ENCODE measurements around the gene ZNF512. TPM values are rescaled to one million over a fixed set of nuclear protein-coding genes. Genes with fewer than 3 reads are reported as not detected.

The ZNF512 gene
- total and polyA plus RNA-seq, 2 of the 13 experiments (the other 11 are each of a cell fraction or from before 2014, with no cell fraction given) = 29.8 to 31.0 TPM

DNA sequence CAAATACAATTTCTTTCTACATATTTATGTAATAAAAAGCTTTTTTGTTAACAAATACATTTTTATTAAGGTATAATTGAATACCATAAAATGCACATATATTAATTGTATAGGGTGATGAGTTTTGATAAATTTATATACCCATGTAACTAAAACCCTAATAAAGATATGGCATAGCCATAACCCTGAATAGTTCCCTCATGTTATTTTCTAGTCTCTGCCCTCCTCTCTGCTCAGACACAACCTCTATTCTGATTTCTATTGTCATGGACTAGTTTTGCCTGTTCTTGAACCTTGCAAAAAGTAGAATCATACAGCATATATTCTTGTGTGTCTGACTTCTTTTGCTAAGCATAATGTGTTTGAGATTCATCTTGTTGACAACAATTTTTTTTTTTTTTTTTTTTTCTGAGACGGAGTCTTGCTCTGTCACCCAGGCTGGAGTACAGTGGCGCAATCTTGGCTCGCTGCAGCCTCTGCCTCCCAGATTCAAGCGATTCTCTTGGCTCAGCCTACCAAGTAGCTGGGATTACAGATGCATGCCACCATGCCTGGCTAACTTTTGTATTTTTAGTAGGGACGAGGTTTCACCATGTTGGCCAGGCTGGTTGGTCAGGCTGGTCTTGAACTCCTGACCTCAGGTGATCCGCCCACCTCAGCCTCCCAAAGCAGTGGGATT lies 38.6 kb upstream of the ZNF512 start:
- Histone ChIP-seq H4K20me1 (ENCODE audit: insufficient read depth, low read length) (no peaks in the 10 kb centered on the region), H3K27me3 (ENCODE audit: control insufficient read depth in 1 of 2, insufficient read depth in 2 of 2, low read length in 2 of 2) (no peaks in the 10 kb centered on the region), H2AFZ (ENCODE audit: low read length) (no peak overlapping the region), H3K9ac (ENCODE audit: insufficient read depth, low read depth, low read length) (no peak overlapping the region), H3K36me3 (replicated peaks in 1 of 2; ENCODE audit: control insufficient read depth in 1 of 2, insufficient read depth in 2 of 2, low read length in 2 of 2) (no peaks in the 10 kb centered on the region), H3K4me3 (replicated peaks in 1 of 3; ENCODE audit: insufficient read depth in 1 of 3, low read depth in 2 of 3, low read length in 3 of 3) (no peak overlapping the region), H3K79me2 (ENCODE audit: insufficient read depth, low read length) (no peaks in the 10 kb centered on the region), H3K4me2 (ENCODE audit: low read depth, low read length) (no peak overlapping the region), H3K4me1 (ENCODE audit: insufficient read depth, low read length) (peaks cover 5% of the 10 kb centered on the region), H3K27ac (ENCODE audit: extremely low read length, insufficient read depth, low read length) (no peak overlapping the region), H3K9me3 (ENCODE audit: low read length) (no peaks in the 10 kb centered on the region)
- no peak for DNase-seq (ENCODE audit: low spot score)
- POLR2A ChIA-PET = no interaction called here
- no peak for FAIRE-seq
- BruUV-seq (replicated peaks) = no TSS peak
- ATAC-seq = no peak
- 67% methylated on average over 6 of the region's 6 CpGs for WGBS (ENCODE audit: low lambda C conversion rate)
- intact Hi-C loops (cut with micrococcal nuclease; ENCODE audit: unreplicated experiment) = no loop called here
- in situ Hi-C loops (cut with HindIII; ENCODE audit: extremely low pct_ligation_motif_present, low pct_unique_long_range_greater_than_20kb) = no loop called here
- TF ChIP-seq, protein P1, sequence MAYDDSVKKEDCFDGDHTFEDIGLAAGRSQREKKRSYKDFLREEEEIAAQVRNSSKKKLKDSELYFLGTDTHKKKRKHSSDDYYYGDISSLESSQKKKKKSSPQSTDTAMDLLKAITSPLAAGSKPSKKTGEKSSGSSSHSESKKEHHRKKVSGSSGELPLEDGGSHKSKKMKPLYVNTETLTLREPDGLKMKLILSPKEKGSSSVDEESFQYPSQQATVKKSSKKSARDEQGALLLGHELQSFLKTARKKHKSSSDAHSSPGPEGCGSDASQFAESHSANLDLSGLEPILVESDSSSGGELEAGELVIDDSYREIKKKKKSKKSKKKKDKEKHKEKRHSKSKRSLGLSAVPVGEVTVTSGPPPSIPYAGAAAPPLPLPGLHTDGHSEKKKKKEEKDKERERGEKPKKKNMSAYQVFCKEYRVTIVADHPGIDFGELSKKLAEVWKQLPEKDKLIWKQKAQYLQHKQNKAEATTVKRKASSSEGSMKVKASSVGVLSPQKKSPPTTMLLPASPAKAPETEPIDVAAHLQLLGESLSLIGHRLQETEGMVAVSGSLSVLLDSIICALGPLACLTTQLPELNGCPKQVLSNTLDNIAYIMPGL (CRISPR knock-in tag; IDR thresholded peaks at IDR 0.05; ENCODE audit: borderline replicate concordance in 1 of 2, low read depth in 1 of 2) = no peak
- TF ChIP-seq, protein P2, sequence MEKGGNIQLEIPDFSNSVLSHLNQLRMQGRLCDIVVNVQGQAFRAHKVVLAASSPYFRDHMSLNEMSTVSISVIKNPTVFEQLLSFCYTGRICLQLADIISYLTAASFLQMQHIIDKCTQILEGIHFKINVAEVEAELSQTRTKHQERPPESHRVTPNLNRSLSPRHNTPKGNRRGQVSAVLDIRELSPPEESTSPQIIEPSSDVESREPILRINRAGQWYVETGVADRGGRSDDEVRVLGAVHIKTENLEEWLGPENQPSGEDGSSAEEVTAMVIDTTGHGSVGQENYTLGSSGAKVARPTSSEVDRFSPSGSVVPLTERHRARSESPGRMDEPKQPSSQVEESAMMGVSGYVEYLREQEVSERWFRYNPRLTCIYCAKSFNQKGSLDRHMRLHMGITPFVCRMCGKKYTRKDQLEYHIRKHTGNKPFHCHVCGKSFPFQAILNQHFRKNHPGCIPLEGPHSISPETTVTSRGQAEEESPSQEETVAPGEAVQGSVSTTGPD (CRISPR knock-in tag; IDR thresholded peaks at IDR 0.05) = no peak
- TF ChIP-seq CBX5 (CRISPR knock-in tag; IDR thresholded peaks at IDR 0.05; ENCODE audit: borderline replicate concordance) (no peak), ONECUT2 (CRISPR knock-in tag; IDR thresholded peaks at IDR 0.05) (no peak), ZNF747 (CRISPR knock-in tag; IDR thresholded peaks at IDR 0.05; ENCODE audit: borderline replicate concordance) (no peak), ATF7-NPFF (CRISPR knock-in tag; IDR thresholded peaks at IDR 0.05; ENCODE audit: low read depth) (no peak), CREB1 (IDR thresholded peaks at IDR 0.05) (no peak), CREB1 (CRISPR knock-in tag; IDR thresholded peaks at IDR 0.05) (no peak), ZNF775 (CRISPR knock-in tag; IDR thresholded peaks at IDR 0.05; ENCODE audit: borderline replicate concordance) (no peak), SRSF1 (optimal IDR thresholded peaks at IDR 0.05; ENCODE audit: low read depth, low read length) (no peak), KDM3A (CRISPR knock-in tag; IDR thresholded peaks at IDR 0.05; ENCODE audit: low read depth) (no peak), LCORL (IDR thresholded peaks at IDR 0.05) (no peak), LCORL (CRISPR knock-in tag; IDR thresholded peaks at IDR 0.05) (no peak), ZNF652 (CRISPR knock-in tag; IDR thresholded peaks at IDR 0.05; ENCODE audit: borderline replicate concordance, low read depth) (no peak), EEA1 (CRISPR knock-in tag; IDR thresholded peaks at IDR 0.05; ENCODE audit: borderline replicate concordance) (no peak)
- CTCF ChIA-PET (ENCODE audit: low intra/inter-chr PET ratio, low total read pairs) = no interaction called here
